HL-60 (cell line): Measurements from ENCODE around the gene HAUS8.
"Not testable (repeated sequence)": the region's sequence is repeated elsewhere in the genome, so short reads cannot be mapped to it uniquely, and the experiment has no call there.

ENCODE experiments used
- DNase-seq, 2 experiments: peaks; one replicate each; pipeline ENCODE4 v3.0.0-alpha.2; 2010 to 2020; ENCODE audit warnings: low read depth in 1 of 2, low spot score in 1 of 2
- H3K27ac ChIP-seq: fragments of 250-450 bp; sonication (Bioruptor Pico); replicated peaks from 2 replicates; pipeline ENCODE4 v1.5.1; 2020; ENCODE audit warnings: mild to moderate bottlenecking, moderate library complexity
- H3K27me3 ChIP-seq: fragments of 250-450 bp; sonication (Bioruptor Pico); 2 replicates; pipeline ENCODE4 v1.5.1; 2021; ENCODE audit warnings: mild to moderate bottlenecking, moderate library complexity; ENCODE audit not compliant: insufficient read depth, poor library complexity, severe bottlenecking
- H3K4me3 ChIP-seq: replicated peaks from 2 replicates; pipeline ENCODE4 v1.5.1; 2011; ENCODE audit warnings: mild to moderate bottlenecking, control low read depth, low read length; ENCODE audit not compliant: insufficient read depth
- CTCF ChIP-seq: IDR thresholded peaks from one replicate; pipeline ENCODE4 v1.5.1; 2011; ENCODE audit warnings: low read length, control low read depth, inconsistent platforms; ENCODE audit not compliant: insufficient read depth
- GABPA ChIP-seq: IDR thresholded peaks from 2 replicates; pipeline ENCODE4 v1.6.1; 2012; ENCODE audit warnings: low read depth
- POLR2AphosphoS5 ChIP-seq: IDR thresholded peaks from 2 replicates; pipeline ENCODE4 v1.6.1; 2012; ENCODE audit warnings: low read depth
- REST ChIP-seq: IDR thresholded peaks from 2 replicates; pipeline ENCODE4 v1.6.1; 2012; ENCODE audit warnings: low read depth; ENCODE audit not compliant: insufficient replicate concordance
- SPI1 ChIP-seq: IDR thresholded peaks from 2 replicates; pipeline ENCODE4 v1.6.1; 2012; ENCODE audit warnings: low read depth, mild to moderate bottlenecking, borderline replicate concordance

HAUS8 gene

GRCh38 chr19:17098326-17098725 lies 23.1 kb upstream of the HAUS8 start:
- DNase-seq = no peak
- no peak overlapping the region for H3K4me3 ChIP-seq
- H3K27ac ChIP-seq = no peak overlapping the region
- TF ChIP-seq GABPA = no peak
- TF ChIP-seq CTCF = no peak
- no peak for TF ChIP-seq SPI1
- TF ChIP-seq POLR2AphosphoS5 = no peak
- TF ChIP-seq REST = no peak
- no peaks in the 10 kb centered on the region for H3K27me3 ChIP-seq

- H3K27me3 ChIP-seq = no peaks in the 10 kb centered on the region
- DNase-seq = no peak
- TF ChIP-seq REST = no peak
- H3K4me3 ChIP-seq = no peak overlapping the region
- H3K27ac ChIP-seq = no peak overlapping the region
Measured at GRCh38 chr19:17097593-17098126, 22.4 kb upstream of the HAUS8 start.

GRCh38 chr19:17095141-17095919 lies 20.1 kb upstream of the HAUS8 start:
- no peak for DNase-seq
- TF ChIP-seq CTCF (no peak), REST (no peak), GABPA (no peak), POLR2AphosphoS5 (no peak), SPI1 (no peak)
- Histone ChIP-seq H3K4me3 (no peak overlapping the region), H3K27me3 (no peaks in the 10 kb centered on the region), H3K27ac (no peak overlapping the region)

GRCh38 chr19:17094694-17095093 lies 19.4 kb upstream of the HAUS8 start:
- not testable (repeated sequence) for H3K27ac ChIP-seq, H3K27me3 ChIP-seq, H3K4me3 ChIP-seq, DNase-seq
